A549 (cell line): ENCODE data around the gene BRD3OS. TPM values are rescaled to one million over a fixed set of nuclear protein-coding genes. Genes with fewer than 3 reads are reported as not detected.

Experiments used
- ATAC-seq, 2 experiments: fragments of 200-7000 bp in 1 of 2; fragments of >200 bp in 1 of 2; cut with Nextera tagmentation in 1 of 2; cut with Tn5 transposase in 1 of 2; 3 replicates each; pipeline versions ENCODE4 v1.8.0 to v1.9.1; 2018 to 2020; ENCODE audit warnings: mild to moderate bottlenecking in 1 of 2, moderate library complexity in 1 of 2
- CTCF ChIA-PET: fragments of 300-600 bp; sonication (Branson Sonifier 250); formaldehyde crosslinking; extraction: SDS; loops from one replicate; lab custom pipeline; 2021; ENCODE audit warnings: antibody characterized with exemption, inconsistent platforms; lab: Yijun Ruan, JAX
- POLR2A ChIA-PET: fragments of 350-600 bp; formaldehyde crosslinking; extraction: SDS; loops from one replicate; lab custom pipeline; 2021; ENCODE audit warnings: antibody characterized with exemption, inconsistent platforms; lab: Yijun Ruan, JAX
- DNase-seq, 2 experiments: peaks; one replicate each; pipeline versions ENCODE4 v3.0.0 to v3.0.0-alpha.2; 2011 to 2016; ENCODE audit warnings: low read depth in 1 of 2, low spot score in 1 of 2
- FAIRE-seq: peaks from 2 replicates; lab custom pipeline; 2011; peaks lifted over from hg19 to GRCh38; lab: Jason Lieb, UNC
- H3K27ac ChIP-seq, 2 experiments: fragments of >200 bp; sonication (Bioruptor Twin); formaldehyde crosslinking; 3 replicates each; pipeline ENCODE4 v1.5.1; 2016 to 2017
- H3K4me1 ChIP-seq: fragments of >200 bp; sonication (Bioruptor Twin); formaldehyde crosslinking; 3 replicates; pipeline ENCODE4 v1.6.1; 2016
- H3K4me2 ChIP-seq: fragments of >200 bp; sonication (Bioruptor Twin); formaldehyde crosslinking; 3 replicates; pipeline ENCODE4 v1.6.1; 2016
- H3K4me3 ChIP-seq: fragments of >200 bp; sonication (Bioruptor Twin); formaldehyde crosslinking; 3 replicates; pipeline ENCODE4 v1.5.1; 2016
- H3K9me3 ChIP-seq: fragments of >200 bp; sonication (Bioruptor Twin); formaldehyde crosslinking; 3 replicates; pipeline ENCODE4 v1.6.1; 2016
- BHLHE40 ChIP-seq: IDR thresholded peaks from 2 replicates; pipeline ENCODE4 v1.6.1; 2012; ENCODE audit warnings: low read depth, low read length, inconsistent platforms
- CBX8 ChIP-seq: fragments of 200-600 bp; sonication (generic); IDR thresholded peaks from 2 replicates; pipeline ENCODE4 v1.6.1; 2016
- CEBPB ChIP-seq, 2 experiments: fragments of >200 bp in 1 of 2; sonication (Bioruptor Twin) in 1 of 2; formaldehyde crosslinking in 1 of 2; IDR thresholded peaks; 2 replicates each; pipeline ENCODE4 v1.6.1; 2012 to 2016
- EHMT2 ChIP-seq: fragments of 200-600 bp; sonication (generic); IDR thresholded peaks from 2 replicates; pipeline ENCODE4 v1.6.1; 2016; ENCODE audit warnings: antibody characterized with exemption, low read depth, mild to moderate bottlenecking, moderate library complexity
- GATA3 ChIP-seq: IDR thresholded peaks from 2 replicates; pipeline ENCODE4 v1.6.1; 2012; ENCODE audit warnings: borderline replicate concordance
- HDAC2 ChIP-seq: fragments of 200-600 bp; sonication (generic); IDR thresholded peaks from 2 replicates; pipeline ENCODE4 v1.6.1; 2016
- HEYL ChIP-seq: fragments of 250-450 bp; sonication (Bioruptor Pico); IDR thresholded peaks from 2 replicates; pipeline ENCODE4 v1.8.0; 2021; ENCODE audit warnings: mild to moderate bottlenecking, moderate library complexity
- PHF8 ChIP-seq: fragments of 200-600 bp; sonication (generic); IDR thresholded peaks from 2 replicates; pipeline ENCODE4 v1.6.1; 2016; ENCODE audit warnings: low read depth, mild to moderate bottlenecking, antibody characterized with exemption, moderate library complexity, borderline replicate concordance
- POLR2AphosphoS2 ChIP-seq: conservative IDR thresholded peaks from 2 replicates; pipeline ENCODE4 v1.6.1; 2012; ENCODE audit warnings: low read length, improper control_type of control experiment, inconsistent platforms
- RNF2 ChIP-seq: fragments of 200-600 bp; sonication (generic); IDR thresholded peaks from 2 replicates; pipeline ENCODE4 v1.6.1; 2016; ENCODE audit warnings: low read depth, mild to moderate bottlenecking, antibody characterized with exemption, moderate library complexity, borderline replicate concordance
- TP53 ChIP-seq: fragments of 250-450 bp; sonication (Bioruptor Pico); IDR thresholded peaks from 2 replicates; pipeline ENCODE4 v1.5.0; 2021; ENCODE audit warnings: mild to moderate bottlenecking, moderate library complexity
- ZSCAN20 ChIP-seq: fragments of 250-450 bp; sonication (Bioruptor Pico); IDR thresholded peaks from 2 replicates; pipeline ENCODE4 v1.8.0; 2022; ENCODE audit warnings: mild to moderate bottlenecking, moderate library complexity
- WGBS: methylation state at CpG from one replicate; pipeline ENCODE4 v1.1.6; 2017; ENCODE audit errors: missing lambda C conversion rate; 5-methylcytosine and 5-hydroxymethylcytosine counted together
- polyA plus RNA-seq, 4 experiments: library from polyadenylated mRNA; depleted of rRNA in 3 of 4; stranded (reverse); fragments of >200 nt; fragmentation: RNase III in 1 of 4; extraction: RNeasy Plus Mini Kit Qiagen cat#74134 plus additional on column Dnase treatment in 1 of 4; gene quantifications; 2 replicates in 3 of 4; 3 replicates in 1 of 4; pipeline ENCODE4 v1.2.3, GENCODE V29; 2011 to 2017
- TF ChIP-seq, protein P1 (sequence below): fragments of >200 bp; sonication (Bioruptor Twin); formaldehyde crosslinking; IDR thresholded peaks from 3 replicates; pipeline ENCODE4 v1.5.1; 2016
- TF ChIP-seq, protein P2 (sequence below): fragments of >200 bp; sonication (Bioruptor Twin); formaldehyde crosslinking; IDR thresholded peaks from 2 replicates; pipeline ENCODE4 v1.6.1; 2016
- TF ChIP-seq, protein P3 (sequence below): fragments of 250-450 bp; sonication (Bioruptor Pico); IDR thresholded peaks from 2 replicates; pipeline ENCODE4 v1.5.0; 2021; ENCODE audit warnings: mild to moderate bottlenecking, moderate library complexity, borderline replicate concordance
- TF ChIP-seq, protein P4 (sequence below): fragments of >200 bp; sonication (Bioruptor Twin); formaldehyde crosslinking; IDR thresholded peaks from 3 replicates; pipeline ENCODE4 v1.6.1; 2016

BRD3OS gene
- polyA plus RNA-seq, 2 of the 4 experiments (the other 2 are of a cell fraction): 10.4 to 10.8 TPM

DNA sequence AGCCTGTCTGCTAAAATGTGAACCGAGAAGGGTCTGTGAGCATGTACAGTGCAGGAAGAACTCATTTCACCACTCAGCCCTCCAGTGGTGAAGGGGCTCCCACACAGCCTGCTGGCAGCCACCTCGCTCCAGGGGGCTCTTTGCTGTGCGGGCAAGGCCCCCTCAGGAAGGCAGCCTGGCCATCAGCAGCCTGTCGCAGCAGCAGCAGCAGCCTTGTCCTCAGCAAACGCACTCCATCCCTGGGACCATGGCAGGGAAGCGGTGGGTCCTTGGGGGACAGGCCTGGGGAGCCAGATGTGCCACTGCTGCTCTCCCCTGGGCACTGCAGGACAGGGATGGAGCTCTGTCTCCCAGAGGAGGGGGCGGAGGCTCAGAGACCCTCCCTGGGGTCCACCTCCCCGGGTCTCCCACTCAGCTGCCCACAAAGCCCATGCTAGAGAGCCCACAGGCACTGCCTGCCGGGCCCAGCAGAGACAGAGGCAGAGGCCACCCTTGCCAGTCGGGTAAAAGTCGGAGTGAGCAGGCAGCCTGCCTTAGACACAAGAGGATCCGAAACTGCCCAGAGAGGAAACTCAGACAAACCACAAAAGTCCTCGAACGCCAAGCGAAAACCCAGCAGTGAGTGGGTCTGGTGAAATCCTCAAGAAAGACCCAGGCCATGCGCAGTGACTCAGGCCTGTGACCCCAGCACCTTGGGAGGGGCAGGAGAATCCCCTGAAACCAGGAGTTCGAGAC lies 34.5 kb downstream of the BRD3OS start:
- no peaks in the 10 kb centered on the region for H3K9me3 ChIP-seq
- no peak overlapping the region for H3K4me2 ChIP-seq
- 94% methylated on average over 10 of the region's 17 CpGs for WGBS
- no peak overlapping the region for H3K27ac ChIP-seq
- POLR2A ChIA-PET: no interaction called here
- 0 out of 6 replicates have a peak, but pooled peaks of 1 of the 2 experiments have one; percentile 17 for ATAC-seq
- TF ChIP-seq HDAC2 (no peak), PHF8 (no peak), CEBPB (IDR thresholded peaks at IDR 0.05) (no peak)
- TF ChIP-seq, protein P1, sequence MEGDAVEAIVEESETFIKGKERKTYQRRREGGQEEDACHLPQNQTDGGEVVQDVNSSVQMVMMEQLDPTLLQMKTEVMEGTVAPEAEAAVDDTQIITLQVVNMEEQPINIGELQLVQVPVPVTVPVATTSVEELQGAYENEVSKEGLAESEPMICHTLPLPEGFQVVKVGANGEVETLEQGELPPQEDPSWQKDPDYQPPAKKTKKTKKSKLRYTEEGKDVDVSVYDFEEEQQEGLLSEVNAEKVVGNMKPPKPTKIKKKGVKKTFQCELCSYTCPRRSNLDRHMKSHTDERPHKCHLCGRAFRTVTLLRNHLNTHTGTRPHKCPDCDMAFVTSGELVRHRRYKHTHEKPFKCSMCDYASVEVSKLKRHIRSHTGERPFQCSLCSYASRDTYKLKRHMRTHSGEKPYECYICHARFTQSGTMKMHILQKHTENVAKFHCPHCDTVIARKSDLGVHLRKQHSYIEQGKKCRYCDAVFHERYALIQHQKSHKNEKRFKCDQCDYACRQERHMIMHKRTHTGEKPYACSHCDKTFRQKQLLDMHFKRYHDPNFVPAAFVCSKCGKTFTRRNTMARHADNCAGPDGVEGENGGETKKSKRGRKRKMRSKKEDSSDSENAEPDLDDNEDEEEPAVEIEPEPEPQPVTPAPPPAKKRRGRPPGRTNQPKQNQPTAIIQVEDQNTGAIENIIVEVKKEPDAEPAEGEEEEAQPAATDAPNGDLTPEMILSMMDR: no peak
- TF ChIP-seq, protein P2, sequence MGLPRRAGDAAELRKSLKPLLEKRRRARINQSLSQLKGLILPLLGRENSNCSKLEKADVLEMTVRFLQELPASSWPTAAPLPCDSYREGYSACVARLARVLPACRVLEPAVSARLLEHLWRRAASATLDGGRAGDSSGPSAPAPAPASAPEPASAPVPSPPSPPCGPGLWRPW: no peak
- TF ChIP-seq, all 56 proteins: peak for 0
- DNase-seq (no peak), FAIRE-seq (no peak)
- no peak overlapping the region for H3K4me3 ChIP-seq
- CTCF ChIA-PET: interaction anchor here (2.5 kb wide), 1 partner anchor 67 kb away, joined by 9 read pairs; no protein-coding TSS in a partner anchor
- H3K4me1 ChIP-seq: peaks cover 28% of the 10 kb centered on the region

DNA sequence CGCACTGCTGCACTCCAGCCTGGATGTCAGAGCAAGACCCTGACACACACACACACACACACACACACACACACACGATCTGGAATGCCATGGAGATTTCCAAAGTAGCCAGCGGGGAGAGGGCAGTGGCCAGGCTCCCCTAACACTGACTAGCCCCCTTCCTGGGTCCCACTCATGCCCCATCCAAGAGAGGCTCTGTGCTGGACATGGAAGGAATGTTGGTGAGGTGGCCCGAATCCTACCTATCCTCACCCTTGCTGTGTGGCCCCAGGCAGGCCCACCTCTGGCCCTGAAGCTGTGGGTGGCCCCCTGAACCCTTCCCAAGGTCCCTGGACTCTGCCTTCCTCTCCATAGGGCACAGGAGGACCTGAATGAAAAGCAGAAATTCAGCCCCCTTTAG lies 35.3 kb downstream of the BRD3OS start:
- no peaks in the 10 kb centered on the region for H3K9me3 ChIP-seq
- ChIA-PET POLR2A (interaction anchor here (0.6 kb wide), 1 partner anchor 257 kb away, joined by 3 read pairs; no protein-coding TSS in a partner anchor), CTCF (interaction anchor here (1.4 to 2.5 kb wide), 2 partner anchors 18 to 67 kb away, joined by 3 to 9 read pairs; no protein-coding TSS in a partner anchor)
- TF ChIP-seq, protein P3, sequence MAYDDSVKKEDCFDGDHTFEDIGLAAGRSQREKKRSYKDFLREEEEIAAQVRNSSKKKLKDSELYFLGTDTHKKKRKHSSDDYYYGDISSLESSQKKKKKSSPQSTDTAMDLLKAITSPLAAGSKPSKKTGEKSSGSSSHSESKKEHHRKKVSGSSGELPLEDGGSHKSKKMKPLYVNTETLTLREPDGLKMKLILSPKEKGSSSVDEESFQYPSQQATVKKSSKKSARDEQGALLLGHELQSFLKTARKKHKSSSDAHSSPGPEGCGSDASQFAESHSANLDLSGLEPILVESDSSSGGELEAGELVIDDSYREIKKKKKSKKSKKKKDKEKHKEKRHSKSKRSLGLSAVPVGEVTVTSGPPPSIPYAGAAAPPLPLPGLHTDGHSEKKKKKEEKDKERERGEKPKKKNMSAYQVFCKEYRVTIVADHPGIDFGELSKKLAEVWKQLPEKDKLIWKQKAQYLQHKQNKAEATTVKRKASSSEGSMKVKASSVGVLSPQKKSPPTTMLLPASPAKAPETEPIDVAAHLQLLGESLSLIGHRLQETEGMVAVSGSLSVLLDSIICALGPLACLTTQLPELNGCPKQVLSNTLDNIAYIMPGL: no peak
- TF ChIP-seq ZSCAN20 (CRISPR knock-in tag): no peak
- no peak for TF ChIP-seq CBX8
- no peak for TF ChIP-seq CEBPB (IDR thresholded peaks at IDR 0.05)
- no peak for TF ChIP-seq POLR2AphosphoS2
- no peak for TF ChIP-seq EHMT2
- TF ChIP-seq GATA3: no peak
- no peak for FAIRE-seq
- no peak for ATAC-seq
- no peak overlapping the region for H3K4me3 ChIP-seq
- H3K4me2 ChIP-seq: no peak overlapping the region
- DNase-seq: no peak
- peaks cover 26% of the 10 kb centered on the region for H3K4me1 ChIP-seq
- no peak overlapping the region; a peak in 1 of 6 replicates for H3K27ac ChIP-seq
- WGBS: 83% methylated on average over 3 of the region's 4 CpGs

DNA sequence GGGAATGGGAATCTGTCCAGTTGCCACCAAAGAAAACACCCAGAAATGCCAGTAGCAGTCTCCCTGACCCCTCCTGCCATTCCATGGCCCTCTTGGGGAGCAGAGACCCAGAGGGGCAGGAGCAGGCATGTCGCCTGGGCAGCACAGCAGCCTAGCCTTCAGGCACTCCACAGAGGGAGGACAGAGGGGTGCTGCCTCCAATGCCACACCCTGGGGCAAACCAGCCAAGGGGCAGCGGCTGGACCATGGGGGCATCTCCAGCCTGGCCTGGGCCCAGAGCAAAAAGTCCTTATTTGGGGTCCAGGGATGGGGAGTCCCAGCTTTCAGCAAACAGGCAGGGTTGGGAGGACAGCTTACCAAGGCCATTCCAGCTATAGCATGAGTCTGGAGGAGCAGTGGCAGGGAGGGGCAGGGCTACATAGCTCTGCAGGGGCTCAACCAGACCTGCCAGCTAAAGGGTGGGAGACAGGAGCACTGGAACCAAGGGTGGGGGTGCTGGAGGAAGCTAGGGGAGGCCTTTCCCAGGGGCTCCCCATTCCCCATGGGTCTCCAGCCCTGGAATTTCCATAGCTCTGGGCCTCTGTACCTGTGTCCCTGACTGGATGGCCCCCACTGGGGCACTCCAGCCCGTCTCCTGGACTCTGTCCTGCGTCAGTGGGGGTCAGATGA lies 35.9 kb downstream of the BRD3OS start:
- Histone ChIP-seq H3K27ac (peak overlapping the region in 1 of 2 experiments; percentile 10; a peak in 1 of 6 replicates), H3K4me2 (no peak overlapping the region), H3K4me1 (peaks cover 26% of the 10 kb centered on the region), H3K4me3 (no peak overlapping the region)
- CTCF ChIA-PET: interaction anchor here (1.4 to 2.5 kb wide), 3 partner anchors 18 to 68 kb away, joined by 3 to 9 read pairs (median 7); no protein-coding TSS in a partner anchor
- no peak for FAIRE-seq
- POLR2A ChIA-PET: interaction anchor here (0.6 kb wide), 1 partner anchor 256 kb away, joined by 3 read pairs; no protein-coding TSS in a partner anchor
- ATAC-seq: no peak
- no peak for DNase-seq
- 92% methylated on average over 4 of the region's 4 CpGs for WGBS
- no peak for TF ChIP-seq BHLHE40
- TF ChIP-seq GATA3: no peak
- no peak for TF ChIP-seq TP53 (CRISPR knock-in tag)
- TF ChIP-seq HEYL: no peak
- TF ChIP-seq, protein P4, sequence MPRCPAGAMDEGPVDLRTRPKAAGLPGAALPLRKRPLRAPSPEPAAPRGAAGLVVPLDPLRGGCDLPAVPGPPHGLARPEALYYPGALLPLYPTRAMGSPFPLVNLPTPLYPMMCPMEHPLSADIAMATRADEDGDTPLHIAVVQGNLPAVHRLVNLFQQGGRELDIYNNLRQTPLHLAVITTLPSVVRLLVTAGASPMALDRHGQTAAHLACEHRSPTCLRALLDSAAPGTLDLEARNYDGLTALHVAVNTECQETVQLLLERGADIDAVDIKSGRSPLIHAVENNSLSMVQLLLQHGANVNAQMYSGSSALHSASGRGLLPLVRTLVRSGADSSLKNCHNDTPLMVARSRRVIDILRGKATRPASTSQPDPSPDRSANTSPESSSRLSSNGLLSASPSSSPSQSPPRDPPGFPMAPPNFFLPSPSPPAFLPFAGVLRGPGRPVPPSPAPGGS: no peak
- no peak for TF ChIP-seq RNF2
- TF ChIP-seq, protein P1: no peak
- TF ChIP-seq, all 56 proteins: peak for 0
- no peaks in the 10 kb centered on the region for H3K9me3 ChIP-seq
